GM12873 (cell line): Measurements from ENCODE around the gene KLHL7.

Source experiments
- TF ChIP-seq, protein P1 (sequence below): IDR thresholded peaks from 2 replicates; pipeline ENCODE4 v1.5.1; 2012; ENCODE audit warnings: low read depth, mild to moderate bottlenecking, moderate library complexity, low read length, control low read depth; ENCODE audit not compliant: insufficient read depth; ENCODE audit errors: missing control alignments

The KLHL7 gene

DNA sequence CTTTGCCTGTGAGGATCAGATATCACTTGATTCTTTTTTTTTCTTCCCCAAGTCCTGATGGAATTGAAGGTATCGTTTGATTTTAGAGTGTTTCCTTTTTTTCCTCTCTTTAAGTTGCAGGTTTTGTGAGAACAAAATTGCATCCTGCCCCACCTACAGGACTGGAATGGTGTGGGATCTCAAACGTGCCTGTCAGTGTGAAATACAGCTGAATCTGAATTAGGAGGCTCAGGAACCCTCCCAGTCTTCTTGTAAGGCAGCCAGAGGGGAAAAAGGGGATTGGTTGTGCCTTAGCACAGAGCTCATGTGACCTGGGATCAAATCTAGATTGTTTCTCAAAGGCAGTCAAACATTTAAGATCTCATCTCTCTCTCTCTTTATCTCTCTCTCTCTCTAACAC is 32.7 kb upstream of the KLHL7 start:
- TF ChIP-seq, protein P1, sequence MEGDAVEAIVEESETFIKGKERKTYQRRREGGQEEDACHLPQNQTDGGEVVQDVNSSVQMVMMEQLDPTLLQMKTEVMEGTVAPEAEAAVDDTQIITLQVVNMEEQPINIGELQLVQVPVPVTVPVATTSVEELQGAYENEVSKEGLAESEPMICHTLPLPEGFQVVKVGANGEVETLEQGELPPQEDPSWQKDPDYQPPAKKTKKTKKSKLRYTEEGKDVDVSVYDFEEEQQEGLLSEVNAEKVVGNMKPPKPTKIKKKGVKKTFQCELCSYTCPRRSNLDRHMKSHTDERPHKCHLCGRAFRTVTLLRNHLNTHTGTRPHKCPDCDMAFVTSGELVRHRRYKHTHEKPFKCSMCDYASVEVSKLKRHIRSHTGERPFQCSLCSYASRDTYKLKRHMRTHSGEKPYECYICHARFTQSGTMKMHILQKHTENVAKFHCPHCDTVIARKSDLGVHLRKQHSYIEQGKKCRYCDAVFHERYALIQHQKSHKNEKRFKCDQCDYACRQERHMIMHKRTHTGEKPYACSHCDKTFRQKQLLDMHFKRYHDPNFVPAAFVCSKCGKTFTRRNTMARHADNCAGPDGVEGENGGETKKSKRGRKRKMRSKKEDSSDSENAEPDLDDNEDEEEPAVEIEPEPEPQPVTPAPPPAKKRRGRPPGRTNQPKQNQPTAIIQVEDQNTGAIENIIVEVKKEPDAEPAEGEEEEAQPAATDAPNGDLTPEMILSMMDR = no peak

DNA sequence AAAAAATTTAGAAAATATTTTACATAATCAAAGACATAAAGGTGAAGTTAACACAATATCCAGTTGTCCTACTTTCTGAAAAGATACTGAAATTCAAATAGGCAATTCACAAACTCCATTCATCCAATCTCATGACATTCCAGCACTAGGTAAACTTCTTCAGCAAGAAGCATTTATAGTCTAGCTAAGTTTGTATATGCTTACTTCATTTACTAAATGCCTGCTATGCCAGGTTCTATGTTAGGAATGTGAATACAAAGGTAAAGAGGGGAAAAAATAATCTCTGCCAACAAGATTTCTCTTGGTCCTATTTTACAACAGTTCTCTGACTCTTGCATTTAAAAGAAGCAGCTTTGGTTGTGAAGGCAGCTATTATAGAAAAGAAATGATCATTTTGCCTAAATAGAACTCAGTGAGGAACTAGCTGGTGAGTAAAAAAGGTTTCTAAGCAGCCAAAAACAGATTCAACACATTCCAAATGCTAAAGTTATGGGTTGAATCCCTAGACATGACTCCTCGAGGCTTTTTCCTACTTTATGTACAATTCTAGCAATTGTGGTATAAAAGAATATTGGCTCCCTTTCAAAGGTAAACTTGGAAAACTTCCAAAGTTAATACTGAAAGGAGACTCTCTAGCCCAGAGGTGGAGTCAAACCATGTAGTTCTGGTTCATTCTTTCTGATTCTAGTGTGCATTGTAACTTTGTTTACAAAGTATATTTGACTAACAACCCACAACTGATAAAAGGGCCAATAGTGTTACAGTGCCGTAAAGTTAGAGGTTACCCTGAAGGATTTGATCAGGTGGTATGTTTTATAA is 30.9 kb upstream of the KLHL7 start:
- TF ChIP-seq, protein P1 = no peak

DNA sequence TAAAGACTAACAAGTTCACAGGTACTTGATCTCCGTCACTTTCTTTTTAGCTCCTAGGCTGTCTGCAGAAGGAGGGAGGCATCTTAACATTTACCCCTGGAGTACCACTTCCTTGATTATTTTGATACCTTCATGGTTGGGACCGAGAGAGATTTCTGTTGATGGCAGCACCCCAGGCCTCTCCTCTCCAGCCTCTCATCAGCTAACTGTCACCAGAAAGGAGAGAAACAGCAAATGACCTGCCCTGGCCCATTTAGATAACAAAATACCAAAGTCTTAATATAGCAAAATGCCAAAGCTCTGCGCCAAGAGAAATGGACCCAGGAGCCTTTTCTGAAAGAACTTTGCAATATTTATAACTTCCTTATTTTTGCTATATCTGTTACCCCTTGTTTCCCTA is 30.0 kb upstream of the KLHL7 start:
- TF ChIP-seq, protein P1 = no peak

DNA sequence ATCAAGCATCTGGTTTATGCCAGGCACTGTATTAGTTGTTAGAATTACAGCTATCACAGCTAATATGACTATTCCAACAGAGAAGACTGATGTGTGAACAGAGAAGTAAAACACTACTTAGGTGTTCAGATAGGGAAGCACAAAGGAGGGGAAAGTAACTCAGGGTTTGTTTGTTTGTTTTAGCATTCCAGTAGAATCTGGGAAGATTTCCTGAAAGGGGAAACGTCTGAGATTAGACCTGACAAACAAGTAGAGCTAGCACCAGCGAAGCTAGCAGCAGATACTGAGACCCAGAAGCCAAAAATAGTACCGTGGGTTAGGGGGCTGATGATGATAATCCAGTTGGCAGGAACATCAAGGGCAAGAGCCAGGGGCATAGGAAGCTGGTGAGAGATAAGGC is 28.8 kb upstream of the KLHL7 start:
- TF ChIP-seq, protein P1 = no peak

DNA sequence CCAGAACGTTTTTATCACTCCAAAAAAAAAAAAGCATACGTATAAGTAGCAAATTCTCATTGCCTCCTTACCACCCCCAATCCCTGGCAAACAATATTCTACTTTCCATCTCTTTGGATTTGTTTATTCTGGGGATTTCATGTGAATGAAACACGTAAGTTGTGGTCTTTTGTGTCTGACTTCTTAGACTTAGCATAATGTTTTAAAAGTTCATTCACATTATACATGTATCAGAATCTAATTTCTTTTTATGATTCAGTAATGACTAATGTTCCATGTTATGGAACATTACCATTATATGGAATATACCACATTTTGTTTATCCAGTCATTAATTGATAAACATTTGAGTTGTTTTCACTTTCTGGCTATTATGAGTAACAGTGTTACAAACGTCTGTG is 12.5 kb upstream of the KLHL7 start:
- TF ChIP-seq, protein P1 = no peak

DNA sequence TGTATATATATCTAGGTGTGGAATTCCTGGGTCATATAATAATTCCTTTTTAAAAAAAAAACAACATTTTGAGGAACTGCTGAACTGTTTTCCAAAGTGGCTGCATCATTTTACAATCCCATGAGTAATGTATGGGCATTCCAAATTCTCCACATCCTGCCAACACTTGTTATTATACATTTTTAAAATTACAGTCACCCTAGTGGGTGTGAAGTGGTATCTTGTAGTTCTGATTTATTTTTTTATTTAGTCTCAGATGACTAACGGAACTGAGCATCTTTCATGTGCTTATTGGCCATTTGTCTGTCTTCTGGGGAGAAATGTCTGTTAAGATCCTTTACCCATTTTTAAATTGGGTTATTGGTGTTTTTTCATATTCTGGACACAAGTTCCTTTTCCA is 12.0 kb upstream of the KLHL7 start:
- TF ChIP-seq, protein P1 = no peak

DNA sequence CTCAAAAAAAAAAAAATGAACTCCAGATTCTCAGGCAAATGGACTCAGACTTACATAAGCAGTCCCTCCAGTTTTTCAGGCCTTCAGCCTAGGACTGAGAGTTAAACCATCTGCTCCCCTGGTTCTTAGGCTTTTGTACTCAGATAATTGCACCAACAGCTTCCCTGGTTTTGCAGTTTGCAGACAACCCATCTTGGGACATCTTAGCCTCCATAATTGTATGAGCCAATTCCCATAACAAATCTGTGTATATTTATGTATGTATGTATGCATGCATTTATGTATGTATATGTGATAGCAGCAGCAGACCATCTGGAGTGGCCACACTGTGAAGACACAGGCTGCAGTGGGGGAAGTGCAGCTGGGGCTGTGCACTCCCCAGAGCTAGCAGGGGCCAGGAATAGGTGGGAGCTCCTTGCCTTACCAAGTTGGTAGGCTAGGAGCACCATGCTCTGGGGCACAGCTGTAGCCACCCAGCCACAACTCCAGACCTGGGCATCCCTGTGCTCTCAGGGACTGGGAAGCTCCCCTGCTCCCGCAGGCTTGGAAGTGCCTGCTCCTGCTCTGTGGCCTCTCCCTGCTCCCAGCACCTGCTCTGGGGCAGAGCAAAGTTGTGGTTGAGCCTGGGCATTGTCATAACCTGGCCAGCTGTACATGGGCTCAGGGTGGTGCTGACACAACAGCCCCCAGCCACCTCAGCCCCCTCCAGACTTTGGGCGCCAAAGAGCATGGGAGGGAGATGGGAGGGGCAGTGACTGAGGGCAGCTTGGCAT is 8.9 kb upstream of the KLHL7 start:
- TF ChIP-seq, protein P1 = no peak
